ENCODE data around the gene PTPRM. TPM values are rescaled to one million over a fixed set of nuclear protein-coding genes. Genes with fewer than 3 reads are reported as not detected.

Gene PTPRM
- total and polyA plus RNA-seq, 2 of the 4 experiments (the other 2 are of a cell fraction), result 28.3 to 51.2 TPM

- ATAC-seq (ENCODE audit: low read depth) (no peak), DNase-seq (no peak)
- H4K20me1 ChIP-seq (ENCODE audit: insufficient read depth, low read length), result no peaks in the 10 kb centered on the region
- H3K36me3 ChIP-seq (ENCODE audit: control insufficient read depth, insufficient read depth, low read length), result peaks cover under 1% of the 10 kb centered on the region; the same call in 1 of the 2 replicates
- H3K9me3 ChIP-seq (ENCODE audit: control insufficient read depth, insufficient read depth, low read length), result no peaks in the 10 kb centered on the region
- H4K5ac ChIP-seq (ENCODE audit: low read depth, low read length), result no peak overlapping the region
- H3K4me1 ChIP-seq (ENCODE audit: control insufficient read depth, insufficient read depth, low read length), result peaks cover 4% of the 10 kb centered on the region
- H3K27me3 ChIP-seq (ENCODE audit: control insufficient read depth, insufficient read depth, low read length), result no peaks in the 10 kb centered on the region
- no peak overlapping the region for H3K27ac ChIP-seq (ENCODE audit: insufficient read depth, low read length)
- H4K91ac ChIP-seq (ENCODE audit: insufficient read depth, low read depth, low read length), result no peak overlapping the region
- no peak overlapping the region; the same call in 1 of the 2 replicates for H3K4ac ChIP-seq (ENCODE audit: low read depth, low read length)
- H3K9ac ChIP-seq (ENCODE audit: low read depth, low read length), result no peak overlapping the region
- ChIA-PET CTCF (no interaction called here), POLR2A (ENCODE audit: unreplicated experiment) (no interaction called here)
- no TSS peak for BruUV-seq (replicated peaks)
- H3K23ac ChIP-seq (ENCODE audit: low read depth, low read length), result no peak overlapping the region
- no peak overlapping the region for H3K14ac ChIP-seq (replicated peaks; ENCODE audit: low read depth, low read length)
- 0 out of 2 replicates have a peak overlapping the region, but pooled peaks have one; percentile 31 for H2AK5ac ChIP-seq (ENCODE audit: low read depth, low read length)
- H3K4me2 ChIP-seq (ENCODE audit: low read depth, low read length), result no peak overlapping the region
- H3K56ac ChIP-seq (ENCODE audit: extremely low read depth, insufficient read depth, low read length), result no peak overlapping the region
- peak overlapping the region; percentile 56 for H2AFZ ChIP-seq (replicated peaks; ENCODE audit: low read length, poor library complexity)
- H2BK5ac ChIP-seq (ENCODE audit: low read depth, low read length, poor library complexity, severe bottlenecking), result no peak overlapping the region
- dilution Hi-C loops (cut with HindIII; ENCODE audit: low sequenced_read_pairs, unreplicated experiment) (no loop called here), in situ Hi-C loops (cut with MboI; ENCODE audit: low sequenced_read_pairs) (no loop called here), intact Hi-C loops (cut with micrococcal nuclease) (no loop called here)
- no peaks in the 10 kb centered on the region; a peak in 1 of 4 replicates for H3K79me1 ChIP-seq (ENCODE audit: low read depth in 1 of 2, low read length in 2 of 2)
- no peak overlapping the region for H2BK120ac ChIP-seq (ENCODE audit: low read depth, low read length)
- 42% methylated on average over 4 of the region's 10 CpGs; no CpG with 5 or more reads in 1 of the 2 experiments for WGBS, 2 experiments (ENCODE audit: extremely low coverage in 2 of 2, insufficient read length in 1 of 2)
- H3K18ac ChIP-seq (ENCODE audit: low read depth, low read length), result no peak overlapping the region
- 0 out of 2 replicates have a peak, but pooled peaks cover 6% of the 10 kb centered on the region for H3K9me1 ChIP-seq (ENCODE audit: insufficient read depth, low read length)
- no peak overlapping the region for H2BK15ac ChIP-seq (ENCODE audit: low read depth, low read length)
- no peak overlapping the region for H2BK20ac ChIP-seq (ENCODE audit: low read depth, low read length)
- no peak overlapping the region for H2AK9ac ChIP-seq (replicated peaks; ENCODE audit: low read depth, low read length, poor library complexity)
- TF ChIP-seq BHLHE40 (IDR thresholded peaks at IDR 0.05; ENCODE audit: low read depth, low read length) (no peak), CEBPB (IDR thresholded peaks at IDR 0.05; ENCODE audit: low read depth, low read length) (no peak)
- H4K8ac ChIP-seq (ENCODE audit: low read depth in 2 of 2, low read length in 2 of 2), result no peak overlapping the region
- H3K4me3 ChIP-seq (ENCODE audit: insufficient read depth, low read depth, low read length), result no peak overlapping the region
Observed at GRCh38 chr18:8139127-8139527, 572.0 kb downstream of the PTPRM start.
